Activated CD8-positive, alpha-beta T cell treated with anti-CD3 and anti-CD28 coated beads for 36 hours (primary cell): ENCODE results near the gene AK4. TPM values are rescaled to one million over a fixed set of nuclear protein-coding genes. Genes with fewer than 3 reads are reported as not detected.

Experiments used
- ATAC-seq: fragments of 200-7000 bp; cut with Tn5 transposase; one replicate; pipeline ENCODE4 v1.10.0; 2021; ENCODE audit warnings: mild to moderate bottlenecking, moderate library complexity
- CTCF ChIA-PET: fragments of 350-600 bp; sonication (Branson Sonifier 250); formaldehyde crosslinking; loops from one replicate; lab custom pipeline; 2021; ENCODE audit warnings: antibody characterized with exemption; lab: Charles Lee
- POLR2A ChIA-PET: fragments of 350-600 bp; sonication (Branson Sonifier 250); formaldehyde crosslinking; loops from one replicate; lab custom pipeline; 2021; ENCODE audit warnings: antibody characterized with exemption; lab: Charles Lee
- DNase-seq: peaks from one replicate; pipeline ENCODE4 v3.0.0-alpha.2; 2020
- H3K27ac Mint-ChIP-seq: one replicate; pipeline ENCODE4 v1.8.0; 2021; ENCODE audit warnings: mild to moderate bottlenecking, mixed read lengths
- H3K27me3 Mint-ChIP-seq: one replicate; pipeline ENCODE4 v1.8.0; 2021; ENCODE audit warnings: mixed read lengths
- H3K36me3 Mint-ChIP-seq: one replicate; pipeline ENCODE4 v1.8.0; 2021; ENCODE audit warnings: low read depth, mixed read lengths
- H3K4me1 Mint-ChIP-seq: one replicate; pipeline ENCODE4 v1.8.0; 2021; ENCODE audit warnings: low read depth, mixed read lengths
- H3K4me3 Mint-ChIP-seq: one replicate; pipeline ENCODE4 v1.8.0; 2021; ENCODE audit warnings: mild to moderate bottlenecking, moderate library complexity, mixed read lengths
- H3K9me3 Mint-ChIP-seq: one replicate; pipeline ENCODE4 v1.8.0; 2021; ENCODE audit warnings: mixed read lengths
- CTCF ChIP-seq: fragments of 200-600 bp; IDR thresholded peaks from one replicate; pipeline ENCODE4 v1.8.0; 2022; ENCODE audit warnings: antibody characterized with exemption, mild to moderate bottlenecking
- intact Hi-C: fragments of 100-400 bp; cut with micrococcal nuclease; formaldehyde crosslinking; loops from one replicate; pipeline ENCODE4 v1.10.0; 2022
- total RNA-seq, 2 experiments: library from RNA; stranded (reverse); gene quantifications; one replicate each; pipeline ENCODE4 v1.2.3, GENCODE V29; 2021

AK4 gene
- total RNA-seq, 2 experiments from 2014 or later = 151 to 156 TPM

- Mint-ChIP-seq H3K4me1 (peaks cover 8% of the 10 kb centered on the region), H3K27ac (no peak overlapping the region), H3K36me3 (peaks cover 14% of the 10 kb centered on the region), H3K27me3 (peaks cover 8% of the 10 kb centered on the region), H3K9me3 (no peaks in the 10 kb centered on the region), H3K4me3 (no peak overlapping the region)
- ChIA-PET CTCF (interaction anchor here (0.9 kb wide), 1 partner anchor 9 kb away, joined by 3 read pairs; no protein-coding TSS in a partner anchor), POLR2A (interaction anchor here (0.8 to 1.1 kb wide), 2 partner anchors 17 to 19 kb away, joined by 3 read pairs; partner anchors contain the start of gene AK4)
- no peak for ATAC-seq
- TF ChIP-seq CTCF = no peak
- intact Hi-C loops = no loop called here
- no peak for DNase-seq
These were observed 18.7 kb downstream of the AK4 start for GRCh38 chr1:65166572-65167305.

GRCh38 chr1:65167586-65168242 lies 19.7 kb downstream of the AK4 start:
- H3K9me3 Mint-ChIP-seq = no peaks in the 10 kb centered on the region
- peaks cover 11% of the 10 kb centered on the region for H3K36me3 Mint-ChIP-seq
- no peak for TF ChIP-seq CTCF
- H3K4me3 Mint-ChIP-seq = no peak overlapping the region
- intact Hi-C loops = no loop called here
- H3K27ac Mint-ChIP-seq = no peak overlapping the region
- H3K27me3 Mint-ChIP-seq = peaks cover 5% of the 10 kb centered on the region
- CTCF ChIA-PET = interaction anchor here (0.6 to 1.4 kb wide), 3 partner anchors 10 to 433 kb away, joined by 3 read pairs; no protein-coding TSS in a partner anchor
- no peak for DNase-seq
- peaks cover 8% of the 10 kb centered on the region for H3K4me1 Mint-ChIP-seq
- ATAC-seq = no peak
- POLR2A ChIA-PET = interaction anchor here (0.8 kb wide), 1 partner anchor 18 kb away, joined by 3 read pairs; no protein-coding TSS in a partner anchor

GRCh38 chr1:65168867-65169266 lies 20.9 kb downstream of the AK4 start:
- H3K36me3 Mint-ChIP-seq = peaks cover 2% of the 10 kb centered on the region
- H3K9me3 Mint-ChIP-seq = no peaks in the 10 kb centered on the region
- intact Hi-C loops = no loop called here
- ATAC-seq (no peak), DNase-seq (no peak)
- no peak for TF ChIP-seq CTCF
- no peak overlapping the region for H3K4me3 Mint-ChIP-seq
- ChIA-PET CTCF (no interaction called here), POLR2A (no interaction called here)
- peaks cover 6% of the 10 kb centered on the region for H3K4me1 Mint-ChIP-seq
- H3K27ac Mint-ChIP-seq = no peak overlapping the region
- no peaks in the 10 kb centered on the region for H3K27me3 Mint-ChIP-seq

GRCh38 chr1:65170511-65171142 lies 22.6 kb downstream of the AK4 start:
- peaks cover 2% of the 10 kb centered on the region for H3K36me3 Mint-ChIP-seq
- no peak for ATAC-seq
- no peak overlapping the region for H3K27ac Mint-ChIP-seq
- no peaks in the 10 kb centered on the region for H3K9me3 Mint-ChIP-seq
- H3K27me3 Mint-ChIP-seq = no peaks in the 10 kb centered on the region
- ChIA-PET CTCF (interaction anchor here (1.0 kb wide), 1 partner anchor 95 kb away, joined by 3 read pairs; no protein-coding TSS in a partner anchor), POLR2A (no interaction called here)
- DNase-seq = no peak
- H3K4me3 Mint-ChIP-seq = no peak overlapping the region
- intact Hi-C loops = no loop called here
- TF ChIP-seq CTCF = no peak
- H3K4me1 Mint-ChIP-seq = peaks cover 6% of the 10 kb centered on the region
